CD1c-positive myeloid dendritic cell (primary cell): ENCODE results near the gene PDZD4.

Experiments
- DNase-seq: peaks from one replicate; pipeline ENCODE4 v3.0.0-alpha.2; 2016; ENCODE audit errors: extremely low spot score

The PDZD4 gene

DNA sequence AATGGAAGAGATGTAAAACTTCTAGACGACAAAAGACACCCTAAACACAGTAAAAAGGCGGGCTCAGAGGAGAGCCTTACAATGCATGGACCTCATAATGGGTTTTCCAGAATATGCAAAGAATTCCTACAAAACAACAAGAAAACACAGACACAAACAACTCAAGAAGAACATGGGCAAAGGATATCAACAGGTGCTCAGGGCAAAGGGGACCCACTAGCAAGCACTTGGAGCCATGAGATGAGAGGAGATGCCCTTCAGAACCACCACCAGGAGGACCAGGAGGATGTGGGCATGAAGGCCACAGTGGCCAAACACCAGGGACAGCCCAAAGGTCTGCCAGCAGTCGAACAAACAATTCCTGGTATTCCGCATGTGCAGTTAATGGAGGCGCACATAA is 17.2 kb downstream of the PDZD4 start:
- no peak for DNase-seq

GRCh38 chrX:153812220-153812619 is 18.1 kb downstream of the PDZD4 start:
- DNase-seq = no peak

GRCh38 chrX:153807976-153808375 is 22.4 kb downstream of the PDZD4 start:
- no peak for DNase-seq

DNA sequence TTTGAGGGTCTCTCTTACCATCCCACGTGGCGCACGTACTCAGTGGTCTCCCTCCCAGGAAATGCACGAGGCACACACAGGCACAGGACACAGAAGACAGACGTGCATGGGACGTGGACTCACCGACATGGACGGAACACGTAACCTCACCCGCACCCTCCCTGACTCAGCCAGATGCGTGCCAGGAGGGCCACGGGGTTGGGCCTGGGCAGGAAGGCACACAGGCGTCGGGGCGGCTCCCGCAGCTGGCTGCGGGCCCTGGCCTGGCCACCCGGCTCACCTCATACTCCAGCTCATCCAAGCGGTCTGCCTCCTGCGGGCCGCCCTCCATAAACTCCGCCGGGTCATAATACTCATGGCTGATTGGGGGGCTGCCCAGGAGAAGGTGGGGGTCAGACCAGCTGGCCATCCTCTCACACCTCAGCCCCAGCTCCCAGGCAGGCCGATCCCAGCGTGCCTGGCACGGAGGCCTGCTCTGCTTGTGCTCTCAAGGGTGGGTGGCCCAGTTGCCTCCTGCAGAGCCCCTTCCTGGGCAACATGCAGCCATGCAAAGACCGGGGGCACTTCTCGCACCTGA is 23.3 kb downstream of the PDZD4 start:
- no peak for DNase-seq

GRCh38 chrX:153805436-153805835 is 24.9 kb downstream of the PDZD4 start:
- DNase-seq = no peak

GRCh38 chrX:153804621-153805020 is 25.7 kb downstream of the PDZD4 start:
- no peak for DNase-seq

DNA sequence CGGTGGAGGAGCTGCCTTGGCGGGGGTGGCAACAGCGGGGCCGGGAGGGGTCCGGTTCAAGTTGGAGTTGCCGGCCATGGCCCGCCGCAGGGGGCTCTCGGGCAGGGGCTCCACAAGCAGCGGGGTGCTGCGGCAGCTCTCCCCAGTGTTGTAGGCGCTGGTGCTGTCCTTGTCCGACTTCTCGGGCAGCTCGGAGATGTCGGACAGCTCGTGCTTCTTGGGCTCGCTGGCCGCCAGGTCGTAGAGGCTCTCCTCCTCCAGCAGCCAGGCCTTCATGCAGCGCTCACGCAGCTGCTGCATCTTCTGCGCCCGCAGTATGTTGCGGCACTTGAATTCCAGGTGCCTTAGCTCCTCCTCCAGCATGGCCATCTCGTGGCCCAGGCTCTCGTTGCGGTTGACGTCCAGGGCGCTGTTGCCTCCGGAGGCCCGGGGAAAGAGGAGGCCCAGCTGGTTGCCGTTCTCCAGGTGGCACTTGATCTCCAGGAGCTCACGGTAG is 26.2 kb downstream of the PDZD4 start:
- no peak for DNase-seq

DNA sequence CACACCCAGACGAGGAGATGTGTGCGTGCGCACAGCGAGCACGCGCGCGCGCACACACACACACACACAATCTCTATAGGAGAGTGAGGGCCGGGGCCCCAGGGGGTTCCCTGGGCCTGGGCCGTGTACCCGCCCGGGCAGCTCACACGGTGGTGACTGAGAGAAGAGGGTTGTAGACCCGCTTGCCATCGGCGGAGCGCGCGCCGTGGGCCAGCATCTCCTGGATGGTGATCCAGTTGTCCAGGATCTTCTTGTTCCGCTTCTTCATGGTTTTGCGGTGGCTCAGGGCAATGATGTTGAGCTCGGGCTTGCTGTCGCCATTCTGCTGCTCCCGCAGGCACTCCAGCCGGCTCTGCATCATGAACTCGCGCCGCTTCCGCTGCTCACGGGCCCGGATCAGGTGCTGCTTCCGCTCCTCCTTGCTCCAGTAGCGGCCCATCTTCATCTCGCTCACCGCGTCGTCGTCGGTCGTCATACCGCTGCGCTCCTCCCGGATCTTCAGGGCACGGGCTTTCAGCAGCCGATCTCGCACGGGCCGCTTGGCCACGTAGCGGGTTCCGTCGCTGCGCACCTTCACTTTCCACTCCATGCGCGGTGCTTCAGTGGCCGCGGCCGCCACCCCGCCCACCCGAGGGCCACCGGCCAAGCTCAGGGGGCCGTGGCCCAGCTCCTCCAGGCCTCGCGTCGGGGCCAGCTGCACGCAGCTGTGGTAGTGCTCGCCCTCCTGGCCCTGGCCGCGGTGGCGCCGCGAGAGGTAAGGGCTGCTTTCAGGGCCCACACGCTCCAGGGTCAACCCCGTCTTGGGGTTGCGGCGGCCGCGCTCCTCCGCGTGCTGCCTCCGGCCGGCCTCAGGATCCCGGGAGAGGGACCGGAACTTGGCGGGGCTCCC is 26.9 kb downstream of the PDZD4 start:
- DNase-seq = no peak

DNA sequence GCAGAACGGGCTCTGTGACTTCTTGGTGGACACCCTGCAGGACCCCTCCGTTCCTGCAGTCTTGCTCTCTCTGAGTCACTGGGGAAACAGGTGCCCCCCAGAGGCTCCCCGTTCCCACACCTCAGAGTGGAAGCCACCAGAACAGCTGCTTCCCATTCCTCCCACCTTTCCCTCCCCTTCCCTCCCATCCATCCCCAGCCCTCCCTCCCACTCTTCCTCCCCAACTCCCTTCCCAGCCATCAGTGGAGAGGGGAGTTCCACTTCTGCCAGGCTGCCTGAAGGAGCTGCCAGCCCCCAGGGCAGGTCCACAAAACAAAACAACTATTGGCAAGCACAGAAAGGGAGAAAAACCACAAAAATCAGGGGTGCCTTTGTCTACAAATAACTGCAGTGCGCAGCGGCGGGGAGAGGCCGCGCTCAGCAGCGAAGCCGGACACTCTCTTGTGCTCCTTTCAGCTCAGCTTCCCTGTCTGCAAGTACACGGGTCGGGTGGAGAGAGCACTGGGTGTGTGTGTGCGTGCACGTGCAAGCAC is 27.8 kb downstream of the PDZD4 start:
- no peak for DNase-seq

- peak; percentile 12 for DNase-seq
These were observed 28.7 kb downstream of the PDZD4 start for GRCh38 chrX:153801669-153802068.

- DNase-seq = no peak
These were observed 29.6 kb downstream of the PDZD4 start for GRCh38 chrX:153800746-153801145.

DNA sequence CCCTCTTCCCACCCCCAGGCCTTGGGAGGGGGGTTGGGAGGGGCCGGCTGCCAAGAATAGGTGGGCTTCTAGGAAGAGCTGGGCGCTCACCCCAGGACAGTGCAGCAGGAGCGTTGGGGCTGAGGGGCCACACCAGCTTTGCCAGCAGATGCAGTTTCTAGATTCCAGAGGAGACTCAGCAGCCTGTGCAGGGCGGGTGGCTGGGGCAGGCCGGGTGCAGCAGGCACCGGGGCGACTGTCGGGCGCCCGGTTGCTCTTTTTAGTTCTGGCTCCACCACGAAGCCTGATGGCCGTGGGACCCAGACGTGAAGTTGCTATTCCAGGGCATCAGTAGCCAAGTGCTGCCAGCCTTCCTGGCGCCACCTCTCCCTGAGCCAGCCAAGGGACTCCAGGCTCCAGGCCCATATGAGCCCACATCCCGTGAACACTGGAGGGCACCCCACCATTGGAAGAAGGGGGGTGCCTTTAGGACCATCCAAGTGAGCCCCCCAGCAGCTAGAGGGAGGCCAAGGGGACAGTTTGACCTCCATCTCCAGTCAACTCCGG is 30.1 kb downstream of the PDZD4 start:
- DNase-seq = no peak

DNA sequence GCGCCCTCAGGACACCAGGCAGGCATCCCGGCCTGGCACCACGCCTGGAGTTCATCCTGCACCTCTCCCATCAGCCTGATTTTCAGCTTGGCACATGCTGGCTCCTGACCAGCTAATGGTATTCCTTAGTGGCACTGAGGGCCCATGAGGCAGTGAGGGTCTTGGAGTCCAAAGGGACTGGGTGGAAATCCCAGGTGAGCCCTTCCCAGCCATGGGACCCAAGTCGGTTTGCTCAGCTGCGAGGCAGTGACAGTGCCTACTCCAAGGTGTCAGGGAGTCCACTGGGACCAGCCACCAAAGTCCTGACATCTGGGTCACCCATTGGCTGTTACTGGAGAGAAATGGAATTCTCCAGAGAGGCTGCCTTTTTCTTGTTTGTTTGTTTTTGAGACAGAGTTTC is 31.0 kb downstream of the PDZD4 start:
- no peak for DNase-seq

DNA sequence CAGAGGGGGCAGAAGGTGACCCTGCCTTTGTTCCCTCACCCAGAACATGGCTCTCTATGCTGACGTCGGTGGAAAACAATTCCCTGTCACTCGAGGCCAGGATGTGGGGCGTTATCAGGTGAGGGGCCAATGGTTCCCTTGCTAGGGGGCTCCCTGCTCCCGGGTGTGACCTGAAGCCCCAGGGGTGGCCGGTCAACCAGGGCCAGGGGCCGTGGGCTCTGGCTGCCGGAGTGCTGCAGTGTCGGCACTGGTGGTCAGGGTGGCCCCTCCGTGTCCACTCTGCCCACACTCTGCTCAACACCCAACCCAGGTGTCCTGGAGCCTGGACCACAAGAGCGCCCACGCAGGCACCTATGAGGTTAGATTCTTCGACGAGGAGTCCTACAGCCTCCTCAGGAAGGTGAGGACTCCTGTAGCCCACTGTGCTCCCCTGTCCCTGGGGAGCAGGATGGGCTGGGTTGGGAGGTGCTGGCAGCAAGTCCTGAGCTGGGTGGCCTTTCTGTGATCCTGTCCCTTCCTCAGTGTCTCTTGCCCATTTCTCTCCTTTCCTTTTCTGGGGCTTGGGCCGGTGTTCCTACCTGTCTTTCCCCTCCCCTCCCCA is 32.8 kb downstream of the PDZD4 start:
- no peak for DNase-seq

DNA sequence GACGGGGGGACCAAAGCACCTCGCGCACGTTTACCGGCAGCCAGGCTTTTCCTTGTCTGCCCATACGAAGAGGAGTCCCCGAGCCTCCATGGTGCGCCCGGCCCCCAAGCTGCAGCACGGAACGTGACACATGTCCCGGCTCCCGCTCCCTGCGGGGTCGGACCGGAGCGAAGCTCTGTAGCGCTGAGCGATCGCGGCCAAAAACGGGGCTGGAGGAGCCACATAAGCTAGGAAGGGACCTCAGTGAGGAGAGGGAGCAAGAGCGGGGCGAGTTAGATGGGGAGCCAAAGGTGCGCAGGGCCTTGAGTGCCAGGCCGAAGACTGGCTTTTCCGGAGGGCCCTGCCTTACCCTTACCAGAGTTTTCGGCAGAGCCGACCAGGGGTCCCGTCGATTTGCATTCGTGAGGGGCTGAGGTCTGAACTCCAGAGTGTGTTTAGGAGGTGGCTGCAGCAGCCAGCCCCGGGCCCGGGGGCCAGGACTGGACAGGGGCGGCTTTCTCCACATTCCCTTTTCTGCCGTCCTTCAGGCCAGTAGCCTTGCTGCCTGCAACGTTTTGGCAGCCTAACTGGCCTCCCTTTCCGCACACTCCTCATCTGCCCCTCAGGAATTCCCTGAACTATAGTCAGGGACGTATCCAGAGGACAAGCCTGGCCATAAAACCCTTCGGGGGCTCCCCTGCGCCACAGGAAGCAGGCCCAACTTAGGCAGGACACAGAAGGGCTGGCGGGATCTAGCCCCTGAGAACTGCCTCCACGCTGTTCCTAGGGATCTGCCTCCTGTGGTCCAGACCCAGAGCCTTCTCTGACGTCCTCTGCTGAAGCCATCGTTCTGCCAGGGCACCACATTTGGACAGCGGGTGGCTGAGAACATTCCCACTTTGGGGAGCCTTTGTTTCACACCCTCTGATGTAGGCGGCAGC is 35.2 kb downstream of the PDZD4 start:
- no peak for DNase-seq

- peak; percentile 95 for DNase-seq
These were observed 36.1 kb downstream of the PDZD4 start, which contains the start of the genes IDH3G and SSR4 for GRCh38 chrX:153794018-153794896. Gene IDH3G (minus strand): TSS chrX:153794375. CDS start chrX:153794326, 49 bp downstream. Gene SSR4 (plus strand): TSS chrX:153794668. CDS start chrX:153794688, 20 bp downstream.

DNA sequence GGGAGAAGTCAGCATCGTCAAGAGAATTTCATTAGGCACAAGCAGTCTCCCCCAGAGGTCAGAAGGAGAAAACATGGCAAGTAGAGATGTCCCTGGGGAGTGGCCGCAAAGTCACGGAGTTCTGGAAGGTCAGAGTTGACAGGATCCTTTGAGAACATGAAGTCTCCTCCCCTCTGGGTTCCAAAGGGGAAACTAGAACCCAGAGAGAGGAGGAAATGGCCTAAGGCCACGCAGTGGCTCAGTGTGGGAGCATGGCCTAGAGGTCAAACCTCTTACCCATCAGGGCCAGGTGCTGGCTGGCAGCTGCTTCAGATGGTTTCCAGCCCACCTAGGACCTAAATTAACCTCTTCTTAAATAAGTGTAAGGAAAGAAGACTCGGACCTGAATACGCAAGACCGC is 37.1 kb downstream of the PDZD4 start:
- DNase-seq = peak; percentile 62

- DNase-seq = no peak
These were observed 38.0 kb downstream of the PDZD4 start for GRCh38 chrX:153792368-153792767.

DNA sequence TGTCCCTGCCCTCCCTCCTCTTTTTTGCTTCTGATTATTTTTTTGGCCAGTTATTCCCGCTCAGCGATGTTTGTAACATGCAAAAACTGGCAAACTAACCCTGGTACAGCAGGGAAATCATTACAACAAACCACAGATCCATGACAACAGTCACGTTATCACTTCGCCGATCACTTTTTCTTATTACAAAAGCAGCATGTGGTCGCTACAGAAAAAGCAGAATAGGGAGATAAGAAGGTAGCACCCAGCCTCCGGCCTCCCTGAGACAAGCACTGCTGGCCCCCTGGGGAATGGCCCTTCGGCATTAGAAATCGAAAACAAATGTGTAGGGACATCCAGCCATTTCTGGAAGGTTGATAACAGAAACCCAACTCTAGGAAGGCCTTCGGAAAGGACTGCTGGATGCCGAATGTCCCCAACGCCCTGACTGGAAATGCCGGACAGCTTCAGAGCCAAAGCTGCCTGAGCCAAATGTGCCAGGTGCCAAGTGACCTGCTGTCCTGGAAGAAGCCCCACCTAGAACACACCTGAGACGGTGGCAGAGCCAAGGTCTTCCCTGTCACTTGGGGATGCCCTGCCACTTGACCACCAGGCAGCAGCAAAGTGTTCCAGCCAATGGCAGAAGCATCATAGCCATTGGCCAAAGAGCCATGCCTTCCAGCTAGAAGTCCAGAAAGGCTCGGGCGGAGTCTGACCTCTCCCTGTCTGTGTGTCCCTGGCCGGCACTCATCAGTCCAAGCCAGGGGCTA is 39.1 kb downstream of the PDZD4 start:
- no peak for DNase-seq
